ENCODE results near the gene ADGRG4.
"Not testable (repeated sequence)": the region's sequence is repeated elsewhere in the genome, so short reads cannot be mapped to it uniquely, and the experiment has no call there.

Gene ADGRG4

DNA sequence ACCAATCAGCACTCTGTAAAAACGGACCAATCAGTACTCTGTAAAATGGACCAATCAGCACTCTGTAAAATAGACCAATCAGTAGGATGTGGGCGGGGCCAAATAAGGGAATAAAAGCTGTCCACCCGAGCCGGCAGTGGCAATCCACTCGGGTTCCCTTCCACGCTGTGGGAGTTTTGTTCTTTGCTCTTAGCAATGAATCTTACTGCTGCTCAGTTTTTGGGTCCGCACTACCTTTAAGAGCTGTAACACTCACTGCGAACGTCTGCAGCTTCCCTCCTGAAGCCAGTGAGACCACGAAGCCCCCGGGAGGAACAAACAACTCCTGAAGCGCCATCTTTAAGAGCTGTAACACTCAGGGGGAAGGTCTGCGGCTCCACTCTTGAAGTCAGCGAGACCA lies 120.6 kb downstream of the ADGRG4 start:
- Histone ChIP-seq H3K27ac (no peak overlapping the region), H3K27me3 (ENCODE audit: insufficient read depth, low read depth, severe bottlenecking) (peaks cover 17% of the 10 kb centered on the region), H3K36me3 (no peaks in the 10 kb centered on the region), H3K9me3 (ENCODE audit: severe bottlenecking) (peaks cover 3% of the 10 kb centered on the region), H3K4me3 (ENCODE audit: low read depth, low read length) (no peak overlapping the region)
- TF ChIP-seq, protein P1, sequence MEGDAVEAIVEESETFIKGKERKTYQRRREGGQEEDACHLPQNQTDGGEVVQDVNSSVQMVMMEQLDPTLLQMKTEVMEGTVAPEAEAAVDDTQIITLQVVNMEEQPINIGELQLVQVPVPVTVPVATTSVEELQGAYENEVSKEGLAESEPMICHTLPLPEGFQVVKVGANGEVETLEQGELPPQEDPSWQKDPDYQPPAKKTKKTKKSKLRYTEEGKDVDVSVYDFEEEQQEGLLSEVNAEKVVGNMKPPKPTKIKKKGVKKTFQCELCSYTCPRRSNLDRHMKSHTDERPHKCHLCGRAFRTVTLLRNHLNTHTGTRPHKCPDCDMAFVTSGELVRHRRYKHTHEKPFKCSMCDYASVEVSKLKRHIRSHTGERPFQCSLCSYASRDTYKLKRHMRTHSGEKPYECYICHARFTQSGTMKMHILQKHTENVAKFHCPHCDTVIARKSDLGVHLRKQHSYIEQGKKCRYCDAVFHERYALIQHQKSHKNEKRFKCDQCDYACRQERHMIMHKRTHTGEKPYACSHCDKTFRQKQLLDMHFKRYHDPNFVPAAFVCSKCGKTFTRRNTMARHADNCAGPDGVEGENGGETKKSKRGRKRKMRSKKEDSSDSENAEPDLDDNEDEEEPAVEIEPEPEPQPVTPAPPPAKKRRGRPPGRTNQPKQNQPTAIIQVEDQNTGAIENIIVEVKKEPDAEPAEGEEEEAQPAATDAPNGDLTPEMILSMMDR (IDR thresholded peaks at IDR 0.05; ENCODE audit: low read depth, low read length) = no peak
- DNase-seq = no peak

DNA sequence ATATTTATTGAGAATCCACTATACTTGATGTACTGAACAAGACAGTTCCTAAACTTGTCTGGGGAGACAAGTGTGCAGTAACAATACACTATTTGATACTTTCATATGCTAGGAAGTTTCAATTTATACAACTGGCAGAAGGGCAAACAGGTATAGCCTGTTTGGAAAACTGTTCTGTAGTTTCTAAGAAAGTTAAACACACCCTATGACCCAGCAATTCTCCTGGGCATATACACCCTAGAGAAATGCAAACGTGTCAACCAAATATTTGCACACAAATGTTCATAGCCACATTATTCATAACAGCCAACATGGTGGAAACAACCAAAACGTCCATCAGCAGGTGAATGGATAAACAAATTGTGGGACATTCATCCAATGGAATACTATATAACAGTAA lies 123.0 kb downstream of the ADGRG4 start:
- no peak overlapping the region for H3K4me3 ChIP-seq (ENCODE audit: low read depth, low read length)
- H3K36me3 ChIP-seq = no peaks in the 10 kb centered on the region
- peaks cover 3% of the 10 kb centered on the region for H3K9me3 ChIP-seq (ENCODE audit: severe bottlenecking)
- H3K27ac ChIP-seq = no peak overlapping the region
- no peak for DNase-seq
- peaks cover 27% of the 10 kb centered on the region for H3K27me3 ChIP-seq (ENCODE audit: insufficient read depth, low read depth, severe bottlenecking)
- TF ChIP-seq, protein P1 (IDR thresholded peaks at IDR 0.05; ENCODE audit: low read depth, low read length) = no peak

DNA sequence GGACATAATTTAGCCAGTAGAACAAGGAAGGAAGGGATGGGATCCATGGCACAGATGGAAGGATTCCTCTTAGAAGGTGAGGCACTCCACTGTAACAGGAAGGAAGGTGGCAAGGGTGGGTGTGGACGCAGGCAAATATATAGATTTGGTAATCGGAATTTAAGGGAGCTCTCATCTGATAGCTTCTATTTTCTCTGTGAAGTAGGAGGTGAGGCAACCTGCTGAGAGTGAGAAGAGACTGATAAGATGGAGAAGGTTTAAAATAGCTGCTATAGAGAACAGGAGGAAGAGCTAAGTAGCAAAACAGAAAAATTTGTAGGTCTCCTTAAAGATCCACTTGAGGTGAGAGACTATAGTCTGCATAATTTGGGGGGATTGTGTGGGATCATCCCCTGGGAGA lies 125.2 kb downstream of the ADGRG4 start:
- peaks cover 3% of the 10 kb centered on the region for H3K9me3 ChIP-seq (ENCODE audit: severe bottlenecking)
- TF ChIP-seq, protein P1 (IDR thresholded peaks at IDR 0.05; ENCODE audit: low read depth, low read length) = no peak
- DNase-seq = no peak
- H3K36me3 ChIP-seq = no peaks in the 10 kb centered on the region
- H3K27ac ChIP-seq = no peak overlapping the region
- H3K4me3 ChIP-seq (ENCODE audit: low read depth, low read length) = no peak overlapping the region
- H3K27me3 ChIP-seq (ENCODE audit: insufficient read depth, low read depth, severe bottlenecking) = peaks cover 32% of the 10 kb centered on the region

DNA sequence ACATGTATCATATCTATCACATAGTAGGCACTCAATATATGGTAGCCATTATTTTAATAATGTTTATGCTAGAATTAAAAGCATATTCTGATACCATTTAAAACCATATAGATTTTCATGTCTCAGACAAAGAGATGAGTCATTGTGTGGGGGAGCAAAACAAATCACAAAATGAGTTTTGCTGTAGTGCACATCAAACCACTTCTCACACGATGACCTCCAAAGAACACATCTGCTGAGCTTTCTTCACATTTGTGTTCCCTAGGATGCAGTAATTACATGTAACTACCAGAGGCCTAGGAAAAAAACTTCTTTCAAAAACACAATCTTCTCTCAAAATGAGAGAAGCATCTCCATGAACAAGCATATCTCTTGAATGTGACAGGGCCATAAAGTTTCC lies 130.9 kb downstream of the ADGRG4 start:
- peaks cover 44% of the 10 kb centered on the region for H3K27me3 ChIP-seq (ENCODE audit: insufficient read depth, low read depth, severe bottlenecking)
- H3K27ac ChIP-seq = no peak overlapping the region
- TF ChIP-seq, protein P1 (IDR thresholded peaks at IDR 0.05; ENCODE audit: low read depth, low read length) = no peak
- H3K9me3 ChIP-seq (ENCODE audit: severe bottlenecking) = no peaks in the 10 kb centered on the region
- no peak for DNase-seq
- H3K36me3 ChIP-seq = no peaks in the 10 kb centered on the region
- H3K4me3 ChIP-seq (ENCODE audit: low read depth, low read length) = no peak overlapping the region

DNA sequence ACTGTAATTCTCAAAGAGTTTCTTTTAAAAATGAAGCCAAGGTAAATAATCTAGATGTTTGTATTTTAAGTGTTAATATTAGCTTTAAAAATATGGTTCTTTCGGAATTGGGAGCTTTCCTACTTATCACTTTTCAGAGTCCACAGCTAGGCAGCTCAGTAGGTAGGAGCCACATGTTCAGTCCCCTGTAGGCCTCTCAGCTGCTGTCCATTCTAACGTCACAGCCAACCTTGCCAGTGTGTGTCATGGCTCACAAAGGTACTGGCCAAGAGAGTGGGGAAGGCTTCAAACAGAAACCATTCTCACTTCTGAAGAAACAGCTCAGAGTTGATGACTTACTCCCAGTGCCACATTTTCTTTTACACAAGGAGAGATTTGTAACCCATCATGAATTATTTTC lies 137.0 kb downstream of the ADGRG4 start:
- TF ChIP-seq, protein P1 (IDR thresholded peaks at IDR 0.05; ENCODE audit: low read depth, low read length) = no peak
- Histone ChIP-seq H3K36me3 (no peaks in the 10 kb centered on the region), H3K27ac (no peak overlapping the region), H3K27me3 (ENCODE audit: insufficient read depth, low read depth, severe bottlenecking) (peaks cover 22% of the 10 kb centered on the region), H3K4me3 (ENCODE audit: low read depth, low read length) (no peak overlapping the region), H3K9me3 (ENCODE audit: severe bottlenecking) (no peaks in the 10 kb centered on the region)
- no peak for DNase-seq

DNA sequence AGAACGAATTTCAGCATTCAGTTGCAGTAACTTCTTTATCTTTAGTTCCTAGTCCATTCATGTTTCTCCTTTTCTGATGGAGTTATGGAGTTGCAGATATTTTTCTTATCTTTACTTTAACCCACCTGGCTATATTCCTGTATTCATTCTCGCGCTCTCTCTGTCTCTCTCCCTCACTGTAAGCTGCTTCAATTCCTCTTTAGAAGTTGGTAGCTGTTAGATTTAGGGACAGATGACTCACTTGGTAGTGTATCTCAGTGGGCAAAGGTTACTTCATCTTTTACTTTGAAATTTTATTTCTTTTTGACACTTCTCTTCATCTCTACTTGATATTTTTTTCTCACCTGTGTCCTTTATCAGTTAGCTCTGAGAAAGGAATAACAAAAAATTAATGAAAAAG lies 137.4 kb downstream of the ADGRG4 start:
- H3K27ac ChIP-seq = no peak overlapping the region
- no peaks in the 10 kb centered on the region for H3K9me3 ChIP-seq (ENCODE audit: severe bottlenecking)
- TF ChIP-seq, protein P1 (IDR thresholded peaks at IDR 0.05; ENCODE audit: low read depth, low read length) = no peak
- H3K4me3 ChIP-seq (ENCODE audit: low read depth, low read length) = no peak overlapping the region
- no peak for DNase-seq
- no peaks in the 10 kb centered on the region for H3K36me3 ChIP-seq
- peaks cover 21% of the 10 kb centered on the region for H3K27me3 ChIP-seq (ENCODE audit: insufficient read depth, low read depth, severe bottlenecking)

DNA sequence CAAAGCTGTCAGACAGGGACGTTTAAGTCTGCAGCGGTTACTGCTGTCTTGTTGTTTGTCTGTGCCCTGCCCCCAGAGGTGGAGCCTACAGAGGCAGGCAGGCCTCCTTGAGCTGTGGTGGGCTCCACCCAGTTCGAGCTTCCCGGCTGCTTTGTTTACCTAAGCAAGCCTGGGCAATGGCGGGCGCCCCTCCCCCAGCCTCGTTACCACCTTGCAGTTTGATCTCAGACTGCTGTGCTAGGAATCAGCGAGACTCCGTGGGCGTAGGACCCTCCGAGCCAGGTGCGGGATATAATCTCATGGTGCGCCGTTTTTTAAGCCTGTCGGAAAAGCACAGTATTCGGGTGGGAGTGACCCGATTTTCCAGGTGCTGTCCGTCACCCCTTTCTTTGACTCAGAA lies 144.9 kb downstream of the ADGRG4 start:
- not testable (repeated sequence) for H3K9me3 ChIP-seq (ENCODE audit: severe bottlenecking); H3K36me3 ChIP-seq; H3K27me3 ChIP-seq (ENCODE audit: insufficient read depth, low read depth, severe bottlenecking); DNase-seq; H3K27ac ChIP-seq; H3K4me3 ChIP-seq (ENCODE audit: low read depth, low read length)

Data from WERI-Rb-1 (cell line).